ENCODE data around the gene MASP1.
A peak's percentile ranks its signal among the peaks of the same experiment; 100 is the strongest.

The MASP1 gene

DNA sequence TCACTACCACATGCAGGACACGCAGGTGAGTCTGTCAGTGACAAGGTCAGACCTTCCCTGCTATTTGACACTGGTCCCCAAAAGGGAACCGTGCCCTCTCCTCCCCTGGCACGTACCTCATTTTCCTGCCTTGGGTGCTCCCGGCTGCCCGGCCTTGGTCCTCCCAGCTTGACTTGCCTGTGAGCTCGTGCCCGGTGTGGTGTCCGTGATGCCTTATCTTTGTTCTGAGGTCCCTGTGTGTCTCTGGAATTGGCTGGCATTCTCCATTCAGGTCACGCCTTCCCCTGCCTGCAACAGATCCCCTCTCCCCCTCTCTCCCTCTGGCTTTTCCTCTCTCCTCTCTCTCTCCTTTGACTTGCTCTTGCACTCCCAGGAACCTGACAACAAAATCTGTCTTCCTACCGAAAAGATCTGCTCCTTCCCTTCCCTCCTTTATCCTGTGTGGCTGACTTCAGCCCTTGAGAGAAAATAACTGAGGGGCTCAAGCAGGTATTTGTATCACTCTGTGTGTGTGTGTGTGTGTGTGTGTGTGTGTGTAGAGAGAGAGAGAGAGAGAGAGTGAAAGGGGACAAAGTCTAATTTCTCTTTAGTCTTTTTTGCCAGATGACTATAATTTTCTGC is at the start of gene MASP1:
MASP1 (minus strand) TSS at position 226 of the 621 bp plus-strand sequence; CDS start at position 121, 105 bp downstream.
- no peak for DNase-seq

- DNase-seq: no peak
Observed at GRCh38 chr3:187340578-187340977, 49.0 kb upstream of the MASP1 start.

GRCh38 chr3:187336322-187336721 is 44.8 kb upstream of the MASP1 start:
- no peak for DNase-seq

GRCh38 chr3:187334904-187335303 is 43.4 kb upstream of the MASP1 start:
- DNase-seq: no peak

GRCh38 chr3:187328691-187329090 is 37.2 kb upstream of the MASP1 start:
- DNase-seq: no peak

GRCh38 chr3:187327845-187328244 is 36.3 kb upstream of the MASP1 start:
- no peak for DNase-seq

DNA sequence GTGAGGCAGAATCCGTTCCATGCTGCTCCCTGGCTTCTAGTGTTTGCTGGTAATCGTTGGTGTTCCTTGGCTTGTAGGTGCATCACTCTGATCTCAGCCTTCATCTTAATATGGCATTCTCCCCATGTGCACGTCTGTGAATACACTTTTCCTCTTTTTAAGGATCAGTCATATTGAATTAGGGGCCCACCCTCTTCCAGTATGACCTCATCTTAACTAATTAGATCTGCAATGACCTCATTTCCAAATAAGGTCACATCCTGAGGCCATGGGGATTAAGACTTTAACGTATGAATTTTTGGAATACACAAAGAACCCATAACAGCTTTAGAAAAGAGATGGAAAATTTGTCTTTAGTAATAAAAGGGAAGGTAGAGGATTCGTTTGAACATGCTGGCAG is 34.1 kb upstream of the MASP1 start:
- no peak for DNase-seq

- DNase-seq: no peak
Observed at GRCh38 chr3:187323091-187323490, 31.6 kb upstream of the MASP1 start.

DNA sequence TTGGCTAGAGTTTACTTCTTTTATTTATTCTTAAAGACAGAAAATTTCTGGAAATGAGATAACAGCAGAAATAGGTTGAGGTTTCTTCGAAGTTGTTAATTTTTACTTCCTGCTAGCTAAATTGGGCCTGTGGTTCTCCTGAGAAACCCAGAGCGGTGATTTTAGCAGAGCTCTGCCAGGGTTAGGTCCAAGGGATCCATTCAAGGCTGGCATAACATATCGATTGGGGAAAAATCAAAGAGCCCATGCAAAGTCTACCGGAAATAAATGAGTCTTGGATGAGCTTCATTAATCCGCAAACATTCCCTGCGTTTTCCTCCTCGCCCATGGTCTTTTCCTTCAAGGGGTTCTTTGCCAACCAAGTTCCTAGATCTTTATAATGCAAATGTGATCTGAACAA is 30.8 kb upstream of the MASP1 start:
- DNase-seq: no peak

DNA sequence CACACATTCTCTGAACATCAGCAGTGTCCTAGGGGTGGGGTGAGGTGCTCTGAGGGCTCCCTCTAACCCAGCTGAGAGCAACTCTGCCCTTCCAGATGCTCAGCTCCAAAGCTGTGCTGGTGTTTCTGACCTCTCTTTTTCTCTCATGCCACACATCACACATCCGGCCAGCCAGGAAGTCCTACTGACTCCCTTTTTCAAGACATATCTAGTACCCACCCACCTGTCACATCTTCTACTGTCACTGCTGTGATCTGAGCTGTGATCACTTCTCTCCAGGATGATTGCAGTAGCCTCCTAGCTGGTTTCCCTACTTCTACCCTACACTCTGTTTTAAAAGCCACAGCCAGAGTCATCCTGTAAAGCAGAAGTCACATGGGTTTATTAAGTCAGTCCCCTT is 30.2 kb upstream of the MASP1 start:
- no peak for DNase-seq

DNA sequence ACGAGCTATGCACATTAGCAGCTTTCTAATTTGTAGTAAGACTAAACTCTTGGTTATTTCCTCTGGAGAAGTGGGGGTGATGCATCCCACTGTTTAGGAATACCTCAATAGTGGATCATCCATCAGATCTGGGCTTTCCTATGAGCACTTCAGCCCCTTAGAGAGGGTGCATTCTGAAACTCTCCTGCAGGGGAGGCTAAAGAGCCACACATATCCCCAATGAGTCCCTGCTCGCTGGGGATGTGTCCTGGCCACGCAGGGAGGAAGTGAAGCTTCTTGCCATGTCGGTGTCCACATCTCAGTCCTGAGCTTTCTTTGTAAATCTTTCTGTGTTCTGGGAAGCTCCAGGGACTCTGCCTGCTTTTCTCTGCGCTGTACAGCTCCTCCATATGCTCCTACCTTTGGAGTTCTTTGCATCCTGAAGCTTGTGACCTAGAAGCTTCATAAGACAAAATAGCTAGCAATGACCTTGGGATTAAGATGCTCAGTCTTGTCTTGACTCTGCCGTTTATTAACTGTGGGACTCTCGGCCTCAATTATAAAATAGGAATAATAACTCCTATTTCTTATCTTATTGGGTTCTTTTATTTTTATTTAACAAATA is 28.3 kb upstream of the MASP1 start:
- DNase-seq: peak; percentile 38

GRCh38 chr3:187318819-187319616 is 27.5 kb upstream of the MASP1 start:
- DNase-seq: peak; percentile 23

GRCh38 chr3:187315872-187316271 is 24.3 kb upstream of the MASP1 start:
- no peak for DNase-seq

GRCh38 chr3:187314176-187314575 is 22.6 kb upstream of the MASP1 start:
- DNase-seq: no peak

GRCh38 chr3:187310954-187311470 is 19.5 kb upstream of the MASP1 start:
- no peak for DNase-seq

DNA sequence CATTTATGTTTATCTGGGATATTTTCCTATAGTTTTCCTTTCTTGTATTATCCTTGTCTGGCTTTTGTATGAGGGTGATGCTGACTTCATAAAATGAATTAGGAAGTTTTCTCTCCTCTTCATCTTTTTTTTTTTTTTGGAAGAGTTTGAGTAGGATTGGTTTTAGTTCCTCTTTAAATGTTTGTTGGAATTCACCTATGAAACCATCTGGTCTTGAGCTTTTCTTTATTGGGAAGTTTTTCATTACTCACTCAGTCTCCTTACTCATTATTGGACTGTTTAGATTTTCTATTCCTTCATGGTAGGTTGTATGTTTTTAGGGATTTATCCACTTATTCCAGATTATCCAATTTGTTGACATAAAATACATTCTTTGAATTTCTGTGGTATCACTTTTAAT is 18.7 kb upstream of the MASP1 start:
- DNase-seq: no peak

GRCh38 chr3:187305881-187306280 is 14.3 kb upstream of the MASP1 start:
- DNase-seq: no peak

DNA sequence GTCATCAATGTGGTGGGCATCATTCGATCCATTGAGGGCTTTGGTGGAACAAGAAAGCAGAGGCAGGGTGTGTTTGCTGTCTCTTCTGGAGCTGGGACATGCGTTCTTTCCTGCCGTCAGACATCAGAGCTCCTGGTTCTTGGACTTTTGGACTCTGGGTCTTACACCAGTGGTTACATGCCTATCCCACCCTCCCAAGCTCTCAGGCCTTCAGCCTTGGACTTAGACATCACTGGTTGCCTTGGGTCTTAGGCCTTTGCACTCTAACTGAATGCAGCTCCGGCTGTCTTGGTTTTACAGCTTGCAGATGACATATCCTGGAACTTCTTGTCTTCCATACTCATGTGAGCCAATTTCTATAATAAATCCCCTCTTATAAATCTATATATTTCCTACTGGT is 8.1 kb upstream of the MASP1 start:
- no peak for DNase-seq

DNA sequence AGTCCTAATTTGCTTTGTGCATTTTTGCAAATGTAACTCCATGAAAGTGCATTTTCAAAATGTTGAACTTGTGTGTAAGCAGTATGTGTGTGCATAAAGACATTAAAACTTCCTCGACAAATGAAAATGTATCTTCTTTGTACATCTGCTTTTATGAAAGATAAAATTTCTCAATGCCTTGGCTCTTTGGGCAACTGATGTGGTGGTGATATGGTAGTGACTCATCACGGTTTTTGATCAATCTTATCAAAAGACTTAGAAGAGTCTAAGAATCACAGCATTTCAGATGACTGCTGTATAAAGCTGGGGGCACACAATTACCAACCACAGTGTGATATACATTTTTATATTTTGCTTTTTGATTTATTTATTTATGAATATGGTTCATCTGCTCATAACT is 5.4 kb upstream of the MASP1 start:
- DNase-seq: no peak

- no peak for DNase-seq
Observed at GRCh38 chr3:187296058-187296457, 4.5 kb upstream of the MASP1 start.

DNA sequence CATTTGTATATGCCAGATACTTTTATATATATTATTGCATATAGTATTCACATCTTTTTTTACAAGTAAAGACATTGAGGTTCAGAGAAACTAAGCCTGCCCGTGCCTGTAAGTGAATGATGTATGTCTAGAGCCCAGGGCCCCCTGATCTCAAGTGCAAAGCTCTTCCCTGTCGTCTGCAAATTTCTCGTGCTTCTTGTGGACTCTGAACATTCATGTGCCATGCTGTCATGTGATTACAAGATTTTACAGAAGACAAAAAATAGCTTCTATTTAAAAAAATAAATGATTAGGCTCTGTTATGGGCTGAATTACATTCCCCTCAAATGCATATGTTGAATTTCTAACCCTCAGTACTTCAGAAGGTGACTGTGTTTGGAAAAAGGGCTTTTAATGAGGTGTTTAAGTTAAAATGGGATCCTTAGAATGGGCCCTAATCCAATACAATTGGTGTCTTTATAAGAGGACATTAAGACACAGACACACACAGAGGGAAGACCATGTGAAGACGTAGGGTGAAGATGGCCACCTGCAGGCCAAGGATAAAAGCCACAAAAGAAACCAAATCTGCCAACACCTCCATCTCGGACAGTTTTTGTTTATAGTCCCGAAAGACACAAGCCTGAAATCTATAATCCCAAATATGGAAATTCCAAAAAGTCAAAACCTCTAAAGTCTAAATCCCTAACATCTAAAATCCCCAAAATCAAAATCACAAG is 3.9 kb upstream of the MASP1 start:
- no peak for DNase-seq

GRCh38 chr3:187293516-187294430 is 2.2 kb upstream of the MASP1 start:
- no peak for DNase-seq

Data from T1000 (cell line).